Peyer's patch (tissue), 4 donors: ENCODE data around the gene RAD54L.
"Not testable (repeated sequence)": the region's sequence is repeated elsewhere in the genome, so short reads cannot be mapped to it uniquely, and the experiment has no call there.

ENCODE experiments used
- CTCF ChIP-seq, 6 experiments: fragments of 450-650 bp in 4 of 6; fragments of 200-600 bp in 2 of 6; sonication (generic) in 1 of 6; IDR thresholded peaks; one replicate each; pipeline ENCODE4 v1.5.1; 2017 to 2019; ENCODE audit warnings: antibody characterized with exemption in 6 of 6, mild to moderate bottlenecking in 3 of 6, moderate library complexity in 1 of 6
- POLR2A ChIP-seq, 2 donors: fragments of 450-650 bp; IDR thresholded peaks; one replicate each; pipeline ENCODE4 v1.5.1; 2017; ENCODE audit warnings: antibody characterized with exemption in 2 of 2, mild to moderate bottlenecking in 2 of 2, moderate library complexity in 2 of 2

DNA sequence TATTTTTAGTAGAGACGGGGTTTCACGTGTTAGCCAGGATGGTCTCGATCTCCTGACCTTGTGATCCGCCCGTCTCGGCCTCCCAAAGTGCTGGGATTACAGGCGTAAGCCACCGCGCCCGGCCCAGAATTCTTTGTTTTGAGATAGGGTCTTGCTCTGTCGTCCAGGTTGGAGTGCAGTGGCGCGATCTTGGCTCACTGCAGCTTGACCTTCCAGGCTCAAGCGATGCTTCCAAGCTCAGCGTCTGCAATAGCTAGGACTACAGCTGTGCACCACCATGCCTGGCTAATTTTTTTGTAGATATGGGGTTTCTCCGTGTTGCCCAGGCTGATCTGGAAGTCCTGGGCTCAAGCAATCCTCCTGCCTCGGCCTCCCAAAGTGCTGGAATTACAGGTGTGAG lies 1.4 kb upstream of the RAD54L start:
- TF ChIP-seq CTCF, POLR2A (IDR thresholded peaks at IDR 0.05): not testable (repeated sequence)
